A673 (cell line): ENCODE results near the gene TBX5. TPM values are rescaled to one million over a fixed set of nuclear protein-coding genes. Genes with fewer than 3 reads are reported as not detected.

Experiments used
- BruUV-seq: library from RNA; stranded (reverse); fragments of 400-500 nt; replicated peaks from 2 replicates; lab custom pipeline; 2021; lab: Mats Ljungman, UMichigan
- CTCF ChIA-PET: fragments of 300-600 bp; sonication (Branson Sonifier 250); formaldehyde crosslinking; loops from one replicate; lab custom pipeline; 2022; ENCODE audit warnings: antibody characterized with exemption; lab: Charles Lee
- POLR2A ChIA-PET: fragments of 300-600 bp; sonication (Branson Sonifier 250); formaldehyde crosslinking; loops from one replicate; lab custom pipeline; 2022; ENCODE audit warnings: antibody characterized with exemption; ENCODE audit not compliant: low non-redundant PET; lab: Charles Lee
- DNase-seq: peaks from one replicate; pipeline ENCODE4 v3.0.0-alpha.2; 2015; ENCODE audit warnings: low spot score
- H3K27ac ChIP-seq: fragments of 200-600 bp; sonication (generic); 2 replicates; pipeline ENCODE4 v1.5.1; 2016; ENCODE audit warnings: mixed run types, low read depth, mild to moderate bottlenecking, mixed read lengths, antibody characterized with exemption, low read length; ENCODE audit not compliant: poor library complexity, severe bottlenecking
- H3K27me3 ChIP-seq: fragments of 200-600 bp; sonication (generic); replicated peaks from 2 replicates; pipeline ENCODE4 v1.6.1; 2017; ENCODE audit warnings: mixed run types, low read depth, mild to moderate bottlenecking, mixed read lengths, antibody characterized with exemption, low read length; ENCODE audit not compliant: insufficient read depth, poor library complexity
- H3K36me3 ChIP-seq: fragments of 200-600 bp; sonication (generic); 2 replicates; pipeline ENCODE4 v1.6.1; 2016; ENCODE audit warnings: mixed run types, mild to moderate bottlenecking, mixed read lengths, antibody characterized with exemption, low read length; ENCODE audit not compliant: insufficient read depth, poor library complexity, severe bottlenecking
- H3K4me1 ChIP-seq: fragments of 200-600 bp; sonication (generic); 2 replicates; pipeline ENCODE4 v1.6.1; 2017; ENCODE audit warnings: mixed run types, mild to moderate bottlenecking, mixed read lengths, antibody characterized with exemption, low read length; ENCODE audit not compliant: insufficient read depth, poor library complexity, severe bottlenecking
- H3K4me3 ChIP-seq: fragments of 200-600 bp; sonication (generic); 2 replicates; pipeline ENCODE4 v1.5.1; 2016; ENCODE audit warnings: low read depth, mixed run types, mild to moderate bottlenecking, mixed read lengths, low read length; ENCODE audit not compliant: poor library complexity, severe bottlenecking
- H3K9me3 ChIP-seq: fragments of 200-600 bp; sonication (generic); 2 replicates; pipeline ENCODE4 v1.6.1; 2016; ENCODE audit warnings: mixed run types, low read depth, mild to moderate bottlenecking, mixed read lengths, antibody characterized with exemption, low read length; ENCODE audit not compliant: poor library complexity, severe bottlenecking
- CTCF ChIP-seq: fragments of 300-800, 200-600 bp; sonication (generic); conservative IDR thresholded peaks from 2 replicates; pipeline ENCODE4 v1.5.1; 2017; ENCODE audit warnings: low read depth, mild to moderate bottlenecking, antibody characterized with exemption, low read length, moderate library complexity, mixed read lengths
- EZH2 ChIP-seq: fragments of 200-600 bp; sonication (generic); IDR thresholded peaks from 2 replicates; pipeline ENCODE4 v1.6.1; 2017; ENCODE audit warnings: borderline replicate concordance, low read depth, mild to moderate bottlenecking, mixed read lengths, antibody characterized with exemption, low read length; ENCODE audit not compliant: poor library complexity, severe bottlenecking
- intact Hi-C: fragments of 100-400 bp; cut with micrococcal nuclease; formaldehyde crosslinking; loops from one replicate; pipeline ENCODE4 v1.10.0; 2022; ENCODE audit not compliant: unreplicated experiment
- total RNA-seq: library from RNA; stranded (reverse); gene quantifications from 2 replicates; pipeline ENCODE4 v1.2.3, GENCODE V29; 2021

The TBX5 gene
- total RNA-seq, 1 experiment from 2014 or later, result 2.1 TPM

- Histone ChIP-seq H3K36me3 (no peaks in the 10 kb centered on the region), H3K27ac (no peak overlapping the region), H3K27me3 (peaks cover 72% of the 10 kb centered on the region), H3K4me1 (no peaks in the 10 kb centered on the region), H3K9me3 (no peaks in the 10 kb centered on the region), H3K4me3 (no peak overlapping the region)
- no peak for TF ChIP-seq EZH2
- CTCF ChIA-PET, result no interaction called here
- intact Hi-C loops, result no loop called here
- DNase-seq, result no peak
- POLR2A ChIA-PET, result no interaction called here
- no TSS peak for BruUV-seq
Measured at GRCh38 chr12:114407842-114408411, 2.0 kb upstream of the TBX5 start.

GRCh38 chr12:114406984-114407841, 1.3 kb upstream of the TBX5 start:
- H3K27me3 ChIP-seq, result peaks cover 78% of the 10 kb centered on the region
- no peak overlapping the region for H3K27ac ChIP-seq
- no peaks in the 10 kb centered on the region for H3K36me3 ChIP-seq
- intact Hi-C loops, result no loop called here
- TF ChIP-seq EZH2 (no peak), CTCF (no peak)
- no peaks in the 10 kb centered on the region for H3K9me3 ChIP-seq
- BruUV-seq, result no TSS peak
- POLR2A ChIA-PET, result no interaction called here
- CTCF ChIA-PET, result no interaction called here
- DNase-seq, result no peak
- no peaks in the 10 kb centered on the region for H3K4me1 ChIP-seq
- H3K4me3 ChIP-seq, result no peak overlapping the region

- Histone ChIP-seq H3K27ac (no peak overlapping the region), H3K27me3 (peaks cover 81% of the 10 kb centered on the region), H3K4me1 (no peaks in the 10 kb centered on the region), H3K36me3 (no peaks in the 10 kb centered on the region), H3K9me3 (no peaks in the 10 kb centered on the region), H3K4me3 (no peak overlapping the region)
- intact Hi-C loops, result no loop called here
- ChIA-PET CTCF (no interaction called here), POLR2A (no interaction called here)
- no TSS peak for BruUV-seq
- TF ChIP-seq EZH2 (no peak), CTCF (no peak)
- no peak for DNase-seq
Measured at GRCh38 chr12:114406316-114406983, 506 bp upstream of the TBX5 start.
